Suprapubic skin (tissue), 4 donors: ENCODE data around the gene BCL2L1.

Source experiments
- CTCF ChIP-seq, 2 donors: fragments of 200-600 bp in 1 of 2; fragments of 450-650 bp in 1 of 2; sonication (generic) in 1 of 2; IDR thresholded peaks; one replicate each; pipeline ENCODE4 v1.5.1; 2016 to 2019; ENCODE audit warnings: antibody characterized with exemption in 2 of 2, mild to moderate bottlenecking in 1 of 2, moderate library complexity in 1 of 2
- EP300 ChIP-seq: sonication (generic); formaldehyde crosslinking; IDR thresholded peaks from one replicate; pipeline ENCODE4 v1.6.1; 2017; ENCODE audit warnings: antibody characterized with exemption
- POLR2A ChIP-seq, 2 donors: fragments of 450-650 bp; IDR thresholded peaks; one replicate each; pipeline ENCODE4 v1.6.1; 2017; ENCODE audit warnings: antibody characterized with exemption in 2 of 2, mild to moderate bottlenecking in 2 of 2, moderate library complexity in 2 of 2
- POLR2AphosphoS5 ChIP-seq, 3 donors: sonication (generic); formaldehyde crosslinking; IDR thresholded peaks; one replicate each; pipeline ENCODE4 v1.6.1; 2017; ENCODE audit warnings: antibody characterized with exemption in 3 of 3

DNA sequence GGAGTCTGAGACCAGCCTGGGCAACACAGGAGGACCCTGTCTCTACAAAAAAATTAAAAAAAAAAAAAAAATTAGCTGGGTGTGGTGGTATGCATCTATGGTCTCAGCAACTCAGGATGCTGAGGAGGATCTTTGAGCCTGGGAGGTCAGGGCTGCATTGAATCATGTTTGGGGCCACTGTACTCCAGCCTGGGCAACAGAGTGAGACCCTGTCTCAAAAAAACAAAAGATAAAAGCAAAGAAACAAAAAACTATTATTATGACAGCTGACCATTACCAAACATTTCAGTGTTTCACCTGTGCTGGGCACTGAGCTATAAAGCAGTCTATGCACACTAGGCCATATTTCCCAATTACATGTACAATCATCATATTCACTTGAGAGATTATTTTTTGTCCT lies 49.2 kb downstream of the BCL2L1 start:
- no peak for TF ChIP-seq POLR2A (IDR thresholded peaks at IDR 0.05)
- no peak for TF ChIP-seq CTCF (IDR thresholded peaks at IDR 0.05)
- no peak for TF ChIP-seq EP300
- no peak for TF ChIP-seq POLR2AphosphoS5 (IDR thresholded peaks at IDR 0.05)
